HG02678 (cell line): ENCODE data around the gene BORCS5.

Source experiments
- ATAC-seq: cut with Tn5 transposase; IDR thresholded peaks from one replicate; pipeline ENCODE4 v1.9.1; 2021; ENCODE audit warnings: mild to moderate bottlenecking, moderate library complexity; ENCODE audit not compliant: unreplicated experiment

The BORCS5 gene

DNA sequence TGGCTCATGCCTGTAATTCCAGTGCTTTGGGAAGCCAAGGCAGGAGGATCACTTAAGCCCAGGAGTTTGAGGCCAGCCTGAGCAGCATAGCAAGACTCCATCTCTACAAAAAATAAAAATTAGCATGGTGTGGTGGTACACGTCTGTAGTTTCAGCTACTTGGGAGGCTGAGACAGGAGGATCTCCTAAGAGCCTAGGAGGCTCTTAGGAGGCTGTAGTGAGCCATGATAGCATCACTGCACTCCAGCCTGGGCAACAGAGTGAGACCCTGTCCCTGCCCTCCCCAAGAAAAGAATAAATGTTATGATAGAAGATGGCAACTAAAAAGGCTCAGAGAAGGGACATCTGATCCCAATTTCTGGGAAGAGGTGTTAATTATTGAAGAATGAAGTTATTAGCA is 3.6 kb upstream of the BORCS5 start:
- ATAC-seq = no peak

DNA sequence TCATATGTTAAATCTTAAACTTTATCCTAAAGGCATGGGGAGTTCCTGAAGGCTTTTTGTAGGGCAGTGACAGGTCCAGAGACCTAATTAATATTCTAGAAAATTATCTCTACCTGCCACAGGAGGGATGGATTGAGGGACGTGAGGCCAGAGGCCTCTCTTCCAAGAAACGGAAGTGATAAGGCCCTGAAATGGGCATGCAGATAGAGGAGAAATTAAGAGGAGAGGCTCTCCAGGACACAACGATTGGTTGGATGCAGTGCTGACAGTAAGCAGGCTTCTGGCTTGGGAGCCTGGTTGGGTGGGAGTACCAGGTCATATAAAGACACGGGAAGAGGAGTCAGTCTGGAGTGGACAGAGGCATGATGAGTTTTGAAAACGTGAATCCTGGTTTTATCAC is 3.1 kb upstream of the BORCS5 start:
- ATAC-seq = no peak

DNA sequence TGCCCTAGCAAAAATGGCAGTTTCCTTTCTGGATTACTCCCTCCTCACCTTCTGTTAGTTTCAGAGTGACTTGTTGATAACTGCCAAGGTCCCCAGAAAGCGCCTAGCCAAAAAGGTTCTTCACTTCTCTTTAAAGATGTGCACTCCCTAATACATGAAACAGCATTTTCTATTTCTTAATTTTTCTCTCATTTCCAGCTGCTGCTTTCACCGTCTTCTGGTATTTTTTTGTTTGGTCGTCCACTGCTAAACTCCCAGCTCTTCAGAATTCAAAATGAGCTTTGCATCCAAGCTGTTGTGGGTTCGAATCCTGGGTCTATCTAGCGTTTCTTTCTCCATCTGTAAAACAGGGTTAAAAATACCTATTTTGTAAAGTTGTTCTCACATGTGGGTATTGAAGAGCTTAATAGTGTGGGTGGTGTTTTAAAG is 397 bp upstream of the BORCS5 start:
- ATAC-seq = no peak

DNA sequence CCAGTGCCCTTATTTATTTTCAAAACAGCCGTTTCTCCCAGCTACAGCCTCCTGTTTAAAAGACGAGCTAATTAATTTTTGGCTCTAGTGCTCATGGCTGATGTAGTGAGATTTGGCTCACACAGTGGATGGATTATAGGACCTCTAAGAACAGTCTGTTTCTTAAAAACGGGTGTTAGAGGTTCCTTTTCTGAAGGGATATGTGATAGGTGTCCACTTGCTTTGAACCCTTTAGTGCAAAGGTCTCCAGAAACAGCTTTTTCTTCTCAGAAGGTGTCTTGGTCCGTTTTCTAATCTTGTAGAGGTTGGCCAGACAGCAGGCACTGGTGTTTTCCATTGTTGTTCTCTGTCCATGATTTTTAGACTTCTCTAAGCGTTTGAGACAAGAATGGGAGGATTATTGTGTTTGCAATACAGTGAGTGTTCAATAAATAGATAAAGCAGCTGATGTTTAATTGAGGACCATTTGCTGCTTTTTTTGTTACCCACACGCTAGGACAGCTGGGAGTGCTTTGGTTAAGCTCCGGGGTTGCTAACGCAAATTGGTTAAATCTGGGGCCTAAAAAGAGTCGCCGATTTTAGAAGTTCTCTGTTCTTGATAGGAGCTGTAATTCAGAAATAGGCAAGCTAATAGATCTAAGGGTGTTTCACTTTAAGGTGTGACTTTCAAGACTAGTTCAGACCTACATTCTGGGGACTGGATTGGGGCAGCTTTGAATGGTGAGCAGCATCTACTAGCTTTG is 1.0 kb downstream of the BORCS5 start:
- peak; percentile 0 for ATAC-seq

DNA sequence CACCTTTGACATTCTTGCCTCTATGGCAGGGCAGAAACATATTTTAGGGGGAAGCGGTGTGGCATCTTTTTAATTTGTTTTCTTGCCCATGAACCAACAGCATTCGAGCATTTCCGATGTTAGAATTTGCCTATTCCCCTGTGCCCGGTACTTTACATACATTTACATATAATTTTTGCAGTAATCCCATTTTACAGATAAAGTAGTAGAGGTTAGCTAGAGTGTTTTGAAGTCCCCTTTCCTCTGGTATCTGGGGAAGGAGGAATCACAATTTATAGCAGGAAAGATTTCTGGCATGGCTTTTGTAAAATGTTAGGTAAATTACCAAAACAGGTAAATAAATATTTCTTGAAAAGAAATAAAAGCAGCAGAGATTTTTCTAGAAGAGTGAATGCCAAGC is 1.6 kb downstream of the BORCS5 start:
- no peak for ATAC-seq

DNA sequence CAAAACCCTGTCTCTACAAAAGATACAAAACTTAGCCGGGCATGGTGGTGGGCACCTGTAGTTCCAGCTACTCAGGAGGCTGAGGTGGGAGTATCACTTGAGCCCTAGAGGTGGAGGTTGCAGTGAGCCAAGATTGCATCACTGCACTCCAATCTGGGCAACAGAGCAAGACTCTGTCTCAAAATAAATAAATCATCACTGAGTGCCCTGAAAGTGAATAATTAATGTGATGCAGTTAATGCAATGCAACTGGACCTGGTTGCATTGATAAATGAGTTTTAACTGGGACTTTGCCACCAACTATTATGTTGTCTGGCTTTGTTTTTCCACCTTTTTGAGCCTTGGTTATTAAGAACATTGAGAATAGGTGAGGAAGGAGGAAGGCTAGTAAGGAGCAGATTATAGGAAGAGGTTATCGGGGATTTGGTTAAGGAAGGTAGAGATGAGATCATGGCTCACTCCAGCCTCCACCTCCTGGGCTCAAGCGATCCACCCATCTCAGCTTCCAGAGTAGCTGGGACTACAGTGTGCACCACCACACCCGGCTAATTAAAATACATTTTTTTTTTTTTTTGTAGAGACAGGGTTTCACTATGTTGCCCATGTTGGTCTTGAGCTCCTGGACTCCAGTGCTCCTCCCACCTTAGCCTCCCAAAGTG is 8.0 kb downstream of the BORCS5 start:
- no peak for ATAC-seq

DNA sequence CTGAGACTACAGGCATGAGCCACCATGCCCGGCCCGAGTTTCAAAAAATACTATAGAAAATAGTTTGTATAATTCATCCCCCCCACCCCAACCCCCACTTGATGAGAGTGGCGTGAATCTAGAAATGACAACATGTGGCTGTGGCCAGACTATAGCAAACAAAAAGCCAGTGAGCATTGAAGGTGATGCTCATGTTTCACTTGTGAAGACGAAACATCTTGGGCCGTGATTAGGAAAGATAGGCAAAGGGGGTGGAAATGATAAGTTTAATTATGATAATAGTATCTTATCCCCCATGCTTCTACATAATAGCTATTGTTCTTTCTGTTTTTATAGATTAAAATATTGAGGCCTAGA is 8.5 kb downstream of the BORCS5 start:
- ATAC-seq = no peak

DNA sequence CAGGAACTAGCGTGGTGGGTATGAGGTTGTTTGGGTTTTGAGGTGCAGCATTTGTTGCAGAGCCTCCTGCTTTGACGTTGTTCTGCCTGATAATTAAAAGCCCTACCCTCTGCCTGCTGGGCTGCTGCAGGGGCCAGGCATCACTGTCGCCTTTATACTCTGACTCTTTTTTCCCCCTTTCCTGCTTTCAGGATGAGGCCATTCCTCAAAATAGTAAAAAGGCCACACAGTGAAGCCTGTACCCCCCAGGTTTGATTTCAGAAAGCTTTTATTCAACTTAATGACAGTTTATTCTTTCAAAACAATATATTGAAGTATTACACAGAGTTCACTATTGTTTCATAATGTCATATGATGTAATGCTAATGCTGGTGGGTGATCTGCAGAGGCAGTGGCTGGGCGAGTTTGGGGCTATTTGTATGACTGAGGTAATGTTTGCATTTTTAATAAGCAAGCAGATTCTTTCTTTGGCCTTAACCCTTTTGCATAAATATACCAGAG is 9.1 kb downstream of the BORCS5 start:
- ATAC-seq = no peak

DNA sequence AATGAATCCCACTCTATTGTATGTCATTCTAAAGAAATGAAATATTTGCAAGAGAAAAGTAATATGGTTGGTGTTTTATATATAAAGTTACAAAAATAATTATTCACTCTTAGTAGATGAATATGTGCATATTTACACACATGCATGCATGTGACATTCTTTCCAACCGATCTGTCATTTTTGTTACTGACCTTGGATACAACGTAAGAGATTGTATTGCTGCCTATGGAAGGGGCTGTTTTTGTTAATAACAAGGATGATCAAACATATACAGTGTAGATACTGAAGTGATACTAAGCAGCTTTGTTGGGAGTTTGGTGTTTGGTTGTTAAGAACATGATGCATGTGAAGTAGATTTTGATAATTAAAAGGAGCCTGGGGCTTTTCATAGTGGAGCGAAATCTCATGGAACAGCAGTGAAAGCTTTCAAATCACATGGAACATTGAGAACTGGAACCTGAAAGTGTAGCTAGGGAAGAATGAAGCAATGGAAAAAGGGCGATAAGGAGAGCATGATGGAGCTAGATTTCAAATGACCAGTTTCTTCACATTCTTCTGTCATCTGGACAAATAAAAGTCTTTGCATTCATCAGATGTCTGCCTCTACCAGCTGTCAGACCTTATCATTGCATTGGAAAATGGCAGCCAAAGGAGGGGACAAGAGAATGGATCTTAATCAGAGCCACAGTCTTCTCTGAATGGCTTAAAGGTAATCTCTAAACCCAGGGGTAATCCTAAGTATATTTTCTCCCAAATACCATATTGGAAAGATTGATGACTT is 10.0 kb downstream of the BORCS5 start:
- ATAC-seq = no peak

DNA sequence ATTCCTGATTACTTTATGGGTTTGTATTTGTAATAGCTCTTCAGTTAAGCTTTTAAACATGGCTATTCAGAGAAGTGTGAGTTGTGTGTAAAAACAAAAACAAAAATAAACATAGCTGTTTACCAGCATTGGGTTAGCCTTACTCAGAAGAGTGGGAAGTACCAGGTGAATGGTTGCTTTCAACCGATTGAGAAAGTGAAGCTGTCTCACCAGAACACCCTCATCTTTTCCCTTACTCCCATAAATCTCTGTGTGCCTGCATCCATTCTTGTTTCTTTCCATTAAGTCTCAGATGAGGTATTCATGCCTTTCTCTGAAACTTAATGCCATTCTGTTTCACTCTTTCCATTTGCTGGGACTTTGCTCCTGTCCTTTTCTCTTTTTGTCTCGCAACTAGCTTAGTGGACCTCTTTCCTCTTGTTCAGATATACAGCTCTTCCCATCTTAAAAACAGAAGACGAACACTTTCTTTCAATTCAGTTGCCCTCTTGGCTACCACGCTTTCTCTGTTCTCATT is 10.7 kb downstream of the BORCS5 start:
- no peak for ATAC-seq

DNA sequence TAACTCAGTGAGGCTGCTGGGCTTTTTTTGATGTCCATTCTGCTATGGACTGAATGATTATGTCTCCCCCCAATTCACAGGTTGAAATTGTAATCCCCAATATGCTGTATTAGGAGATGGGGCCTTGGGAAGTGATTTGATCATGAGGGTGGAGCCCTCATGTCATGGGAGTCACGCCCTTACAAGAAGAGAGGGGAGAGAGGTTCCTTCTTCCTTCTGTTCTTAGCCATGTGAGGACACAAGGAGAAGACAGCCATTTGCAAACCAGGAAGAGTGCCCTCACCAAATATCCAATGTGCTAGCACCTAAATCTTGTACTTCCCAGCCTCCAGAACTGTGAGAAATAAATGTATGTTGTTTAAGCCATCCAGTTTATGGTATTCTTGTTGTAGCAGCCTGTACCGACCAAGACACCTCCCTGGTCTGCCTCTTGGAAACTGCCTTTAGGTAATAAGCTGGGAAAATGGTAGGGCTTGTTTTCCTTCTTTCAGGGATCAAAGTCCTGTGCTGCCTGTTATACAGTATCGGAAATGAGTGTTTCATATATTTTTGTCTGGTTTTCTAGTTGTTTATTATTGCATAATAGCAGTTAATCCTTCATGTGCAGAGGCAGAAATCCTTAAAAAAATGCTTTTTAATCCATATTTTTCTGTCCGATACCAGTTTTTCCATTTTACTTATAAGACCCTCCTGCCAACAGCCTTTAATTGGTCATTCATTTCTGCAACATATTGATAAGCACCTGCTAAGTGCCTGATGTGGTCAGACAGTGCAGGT is 16.3 kb downstream of the BORCS5 start:
- no peak for ATAC-seq

DNA sequence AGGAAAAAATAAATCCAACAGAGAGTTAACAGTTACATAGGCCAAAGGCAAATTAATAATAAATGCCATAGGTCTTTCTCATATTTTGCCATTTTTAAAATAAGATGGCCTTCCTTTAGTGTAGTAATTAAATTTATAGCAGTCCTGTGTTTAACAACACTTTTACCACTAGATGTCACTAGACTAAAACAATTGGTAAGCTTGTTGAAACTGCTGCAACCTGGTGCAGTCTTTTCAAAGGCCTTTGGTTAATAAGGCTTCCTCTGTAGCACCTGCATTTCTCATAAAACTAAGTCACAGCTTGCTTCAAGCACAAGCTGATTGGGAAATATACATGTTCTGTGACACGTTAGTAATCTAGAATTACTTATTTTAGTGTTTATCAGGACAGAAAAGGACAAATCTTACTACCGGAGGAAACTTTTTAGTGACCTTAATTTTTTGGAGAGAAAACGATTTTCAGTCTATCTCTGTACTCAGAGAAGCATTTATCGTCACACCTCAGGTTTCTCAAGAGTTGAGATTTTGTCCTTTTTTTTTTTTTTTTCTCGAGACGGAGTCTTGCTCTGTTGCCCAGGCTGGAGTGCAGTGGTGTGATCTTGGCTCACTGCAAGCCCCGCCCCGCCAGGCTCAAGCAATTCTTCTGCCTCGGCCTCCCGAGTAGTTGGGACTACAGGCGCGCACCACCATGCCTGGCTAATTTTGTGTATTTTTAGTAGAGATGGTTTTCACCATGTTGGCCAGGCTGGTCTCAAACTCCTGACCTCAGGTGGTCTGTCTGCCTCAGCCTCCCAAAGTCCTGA is 20.0 kb downstream of the BORCS5 start:
- no peak for ATAC-seq

DNA sequence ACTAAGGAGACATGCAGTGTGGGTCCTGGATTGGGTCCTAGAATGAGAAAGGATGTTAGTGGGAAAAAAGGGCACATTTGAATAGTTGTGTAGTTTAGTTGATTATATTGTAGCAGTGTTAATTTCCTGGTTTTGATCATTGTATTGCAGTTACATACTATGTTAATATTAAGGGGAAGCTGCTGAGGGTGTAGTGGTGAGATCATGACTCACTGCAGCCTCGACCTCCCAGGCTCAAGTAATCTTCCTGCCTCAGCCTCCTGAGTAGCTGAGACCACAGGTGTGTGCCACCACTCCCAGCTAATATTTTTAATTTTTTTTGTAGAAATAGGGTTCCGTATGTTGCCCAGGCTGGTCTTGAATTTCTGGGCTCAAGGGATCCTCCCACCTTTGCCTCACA is 21.7 kb downstream of the BORCS5 start:
- no peak for ATAC-seq

DNA sequence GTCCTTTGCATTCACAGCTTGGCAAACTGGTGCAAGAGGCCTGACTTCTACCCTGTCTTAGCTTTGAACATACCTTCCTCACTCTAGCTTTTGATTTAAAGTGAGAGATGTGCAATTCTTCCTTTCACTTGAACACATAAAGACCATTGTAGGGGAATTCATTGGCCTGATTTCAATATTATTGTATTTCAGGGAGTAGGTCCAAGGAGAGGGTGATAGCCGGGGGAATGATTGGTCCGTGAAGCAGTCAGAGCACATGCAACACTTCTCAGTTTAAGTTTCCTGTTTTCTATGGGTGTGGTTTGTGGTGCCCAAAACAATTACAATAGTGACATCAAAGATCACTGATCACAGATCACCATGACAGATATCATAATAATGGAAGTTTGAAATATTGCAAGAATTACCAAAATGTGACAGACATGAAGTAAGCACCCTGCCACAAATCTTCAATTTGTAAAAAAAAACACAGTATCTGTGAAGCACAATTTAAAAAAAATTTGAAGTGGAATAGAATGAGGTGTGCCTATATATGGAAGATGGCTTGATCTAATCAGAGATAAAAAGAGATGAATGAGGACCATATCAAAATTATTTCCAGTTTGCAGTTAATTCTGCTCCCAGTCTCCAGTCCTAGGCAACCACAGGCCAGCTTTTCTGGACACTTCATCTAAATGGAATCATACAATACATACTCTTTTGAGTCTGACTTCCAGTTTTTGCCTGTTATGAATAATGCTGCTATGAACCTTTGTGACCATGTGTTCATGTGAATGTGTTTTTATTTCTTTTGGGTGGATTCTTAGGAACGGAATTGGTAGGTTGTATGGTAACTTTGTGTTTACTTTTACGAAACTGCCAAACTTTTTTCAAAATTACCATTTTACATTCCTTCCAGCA is 23.2 kb downstream of the BORCS5 start:
- ATAC-seq = no peak

DNA sequence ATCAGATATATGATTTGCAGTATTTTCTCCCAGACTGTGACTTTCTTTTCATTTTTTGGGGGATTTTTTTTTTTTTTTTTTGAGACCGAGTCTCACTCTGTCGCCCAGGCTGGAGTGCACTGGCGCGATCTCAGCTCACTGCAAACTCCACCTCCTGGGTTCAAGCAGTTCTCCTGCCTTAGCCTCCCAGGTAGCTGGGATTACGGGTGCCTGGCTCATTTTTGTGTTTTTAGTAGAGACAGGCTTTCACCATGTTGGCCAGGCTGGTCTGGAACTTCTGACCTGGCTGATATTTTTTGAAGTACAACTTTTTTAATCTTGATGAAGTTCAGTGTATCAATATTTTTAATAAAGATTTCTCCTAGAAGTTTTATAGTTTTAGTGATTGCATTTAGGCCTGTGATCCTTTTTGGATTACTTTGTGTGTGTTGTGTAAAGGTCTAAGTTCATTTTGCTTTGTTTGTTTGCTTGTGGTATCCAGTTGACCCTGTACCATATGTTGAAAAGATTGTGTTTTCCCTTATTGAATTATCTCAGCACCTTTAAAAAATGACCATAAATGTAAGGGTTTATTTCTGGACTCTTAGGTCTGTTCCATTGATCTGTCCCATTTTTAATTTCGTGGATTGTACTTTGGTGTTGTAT is 24.2 kb downstream of the BORCS5 start:
- no peak for ATAC-seq

DNA sequence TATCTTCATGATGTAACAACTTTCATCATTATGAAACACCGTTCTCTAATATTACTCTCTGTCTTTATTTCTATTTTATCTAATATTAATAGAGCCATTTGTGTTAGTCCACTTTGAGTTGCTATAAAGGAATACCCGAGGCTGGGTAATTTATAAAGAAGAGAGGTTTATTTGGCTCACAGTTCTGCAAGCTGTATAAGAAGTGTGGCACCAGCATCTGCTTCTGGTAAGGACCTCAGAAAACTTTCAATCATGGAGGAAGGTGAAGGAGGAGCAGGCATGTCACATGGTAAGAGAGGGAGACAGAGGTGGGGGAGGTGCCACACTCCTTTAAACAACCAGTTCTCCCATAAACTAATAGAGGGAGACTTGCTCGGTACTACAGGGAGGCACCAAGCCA is 25.1 kb downstream of the BORCS5 start:
- no peak for ATAC-seq

DNA sequence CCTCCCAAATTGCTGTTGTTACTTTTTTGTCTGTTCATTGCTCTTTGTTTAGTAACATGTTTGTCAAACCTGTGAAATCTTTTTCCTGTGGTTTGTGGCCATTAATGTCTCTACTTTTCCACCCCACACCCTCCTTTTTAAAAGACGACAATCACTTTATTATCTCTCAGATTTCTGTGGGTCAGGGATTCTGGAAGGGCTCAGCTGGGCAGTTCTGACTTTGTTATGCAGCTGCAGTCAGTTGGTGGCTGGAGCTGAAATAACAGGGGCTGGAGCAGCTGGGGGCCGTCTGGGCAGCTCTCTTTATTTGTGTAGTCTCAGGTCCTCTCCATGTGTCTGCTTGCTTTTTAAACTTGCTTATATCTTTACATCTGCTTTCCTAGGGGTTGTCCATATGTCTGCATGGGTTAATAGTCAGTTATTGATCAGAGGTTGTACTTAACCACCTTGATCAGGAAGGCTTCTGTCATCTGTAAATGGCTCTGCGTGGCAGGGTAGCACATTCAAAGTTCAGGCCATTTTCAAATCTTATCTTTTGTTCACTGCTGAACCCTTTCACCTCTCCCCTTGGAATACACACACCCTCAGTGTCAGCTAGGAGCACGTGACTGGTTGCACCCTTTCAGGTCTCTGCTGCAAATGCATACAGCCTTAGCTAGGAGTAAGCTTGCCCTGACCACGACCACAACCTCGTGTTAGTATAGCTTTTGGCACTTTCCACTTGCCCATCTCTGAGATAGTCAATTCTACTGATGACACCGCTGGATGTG is 27.9 kb downstream of the BORCS5 start:
- no peak for ATAC-seq

DNA sequence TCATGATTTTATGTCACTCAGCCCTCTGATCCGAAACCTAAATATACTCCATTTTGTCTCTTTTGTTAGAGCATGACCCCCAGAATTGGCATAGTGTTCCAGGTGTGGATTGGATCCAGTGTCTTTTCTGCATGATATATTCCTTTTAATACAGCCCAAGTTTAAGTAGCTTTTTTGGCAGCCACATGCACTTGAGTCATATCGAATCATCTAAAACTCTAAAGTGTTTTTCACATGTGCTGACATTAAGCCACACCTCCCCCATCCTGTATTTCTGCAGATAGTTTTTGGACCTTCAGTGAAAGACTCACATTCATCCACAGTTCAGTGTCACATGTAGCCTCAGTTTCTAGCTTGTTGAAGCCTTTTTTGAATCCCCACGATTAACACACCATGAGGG is 30.6 kb downstream of the BORCS5 start:
- ATAC-seq = no peak
